ENCODE data around the gene FNIP1. TPM values are rescaled to one million over a fixed set of nuclear protein-coding genes. Genes with fewer than 3 reads are reported as not detected.

FNIP1 gene
- total and polyA plus RNA-seq, 2 experiments from 2014 or later = 20.7 to 73.4 TPM

DNA sequence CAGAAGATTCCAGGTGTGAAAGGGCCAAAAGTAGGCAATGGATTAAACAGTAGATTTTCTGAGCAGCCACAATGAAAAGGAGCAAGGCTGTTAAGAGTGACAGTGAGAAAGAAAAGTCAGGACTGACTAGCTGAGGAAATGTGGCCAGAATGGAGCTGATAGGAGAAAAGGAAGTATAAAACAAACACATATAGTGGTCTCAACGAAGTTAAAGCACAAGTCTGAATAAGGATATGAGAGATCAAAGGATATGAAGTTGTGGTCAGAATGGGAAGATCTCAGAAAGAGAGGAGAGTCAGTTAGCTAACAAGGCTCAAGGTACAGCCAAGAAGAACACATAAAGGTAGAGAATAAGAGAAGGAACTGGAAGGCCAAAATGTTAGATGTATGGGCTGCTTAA lies 39.9 kb downstream of the FNIP1 start:
- Histone ChIP-seq H3K4me2 (no peak overlapping the region), H3K27me3 (no peaks in the 10 kb centered on the region), H3K4me3 (no peak overlapping the region), H3K36me3 (replicated peaks; ENCODE audit: insufficient read depth, low read depth) (peaks cover 4% of the 10 kb centered on the region), H3K9me2 (replicated peaks; ENCODE audit: insufficient read depth) (no peaks in the 10 kb centered on the region), H4K20me1 (ENCODE audit: insufficient read depth, poor library complexity, severe bottlenecking) (peaks cover 98% of the 10 kb centered on the region), H3K4me1 (ENCODE audit: insufficient read depth) (no peaks in the 10 kb centered on the region), H3K79me2 (peaks cover 100% of the 10 kb centered on the region), H3K9me3 (ENCODE audit: low read depth) (no peaks in the 10 kb centered on the region), H3K27ac (no peak overlapping the region), H2AFZ (no peak overlapping the region)
- WGBS (ENCODE audit: low lambda C conversion rate, missing lambda C conversion rate) = 65% methylated on average over 1 of the region's 1 CpG
- TF ChIP-seq, protein P1, sequence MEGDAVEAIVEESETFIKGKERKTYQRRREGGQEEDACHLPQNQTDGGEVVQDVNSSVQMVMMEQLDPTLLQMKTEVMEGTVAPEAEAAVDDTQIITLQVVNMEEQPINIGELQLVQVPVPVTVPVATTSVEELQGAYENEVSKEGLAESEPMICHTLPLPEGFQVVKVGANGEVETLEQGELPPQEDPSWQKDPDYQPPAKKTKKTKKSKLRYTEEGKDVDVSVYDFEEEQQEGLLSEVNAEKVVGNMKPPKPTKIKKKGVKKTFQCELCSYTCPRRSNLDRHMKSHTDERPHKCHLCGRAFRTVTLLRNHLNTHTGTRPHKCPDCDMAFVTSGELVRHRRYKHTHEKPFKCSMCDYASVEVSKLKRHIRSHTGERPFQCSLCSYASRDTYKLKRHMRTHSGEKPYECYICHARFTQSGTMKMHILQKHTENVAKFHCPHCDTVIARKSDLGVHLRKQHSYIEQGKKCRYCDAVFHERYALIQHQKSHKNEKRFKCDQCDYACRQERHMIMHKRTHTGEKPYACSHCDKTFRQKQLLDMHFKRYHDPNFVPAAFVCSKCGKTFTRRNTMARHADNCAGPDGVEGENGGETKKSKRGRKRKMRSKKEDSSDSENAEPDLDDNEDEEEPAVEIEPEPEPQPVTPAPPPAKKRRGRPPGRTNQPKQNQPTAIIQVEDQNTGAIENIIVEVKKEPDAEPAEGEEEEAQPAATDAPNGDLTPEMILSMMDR (IDR thresholded peaks at IDR 0.05; ENCODE audit: poor library complexity) = no peak
- TF ChIP-seq EZH2 (IDR thresholded peaks at IDR 0.05; ENCODE audit: borderline replicate concordance) (no peak), EZH2phosphoT487 (IDR thresholded peaks at IDR 0.05; ENCODE audit: low read depth, severe bottlenecking, unreplicated experiment) (no peak)
- no peak for DNase-seq (ENCODE audit: low spot score)

DNA sequence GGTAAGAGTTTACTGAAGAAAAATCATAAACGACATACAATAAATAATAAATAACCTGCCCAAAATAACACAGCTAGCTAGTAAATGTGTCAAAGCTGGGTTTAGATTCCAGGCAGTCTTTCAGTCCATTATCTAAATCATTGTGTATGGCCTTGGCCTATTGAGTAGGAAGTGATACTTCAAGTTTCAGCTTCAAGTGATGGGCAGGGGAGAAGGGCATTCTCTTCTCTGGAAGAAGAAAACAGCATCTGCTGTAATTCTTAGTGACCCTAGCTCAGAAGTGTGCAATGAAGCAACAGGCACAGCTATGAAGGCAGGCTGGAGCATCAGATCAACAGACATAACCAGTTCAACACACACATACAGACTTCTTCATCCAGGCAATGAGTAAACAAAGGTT lies 42.5 kb downstream of the FNIP1 start:
- Histone ChIP-seq H3K4me1 (ENCODE audit: insufficient read depth) (no peaks in the 10 kb centered on the region), H3K9me2 (replicated peaks; ENCODE audit: insufficient read depth) (no peaks in the 10 kb centered on the region)

DNA sequence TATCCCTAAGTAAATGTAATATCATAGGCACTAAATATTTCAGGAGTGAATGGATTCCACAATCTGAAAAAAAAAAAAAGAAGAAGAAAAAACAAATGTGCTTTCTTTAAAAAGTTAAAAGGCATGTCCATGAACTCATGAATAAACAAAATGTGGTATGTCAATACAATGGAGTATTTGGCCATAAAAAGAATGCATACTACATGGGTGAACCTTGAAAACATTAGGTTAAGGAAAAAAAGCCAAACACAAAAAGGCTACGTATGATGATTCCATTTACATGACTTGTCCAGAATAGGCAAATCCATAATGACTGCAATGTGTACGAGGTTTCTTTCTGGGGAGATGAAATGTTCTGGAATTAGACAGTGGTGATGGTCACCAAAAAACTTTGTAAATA lies 45.3 kb downstream of the FNIP1 start:
- Histone ChIP-seq H3K4me3 (no peak overlapping the region), H2AFZ (no peak overlapping the region), H3K9me2 (replicated peaks; ENCODE audit: insufficient read depth) (no peaks in the 10 kb centered on the region), H3K36me3 (replicated peaks; ENCODE audit: insufficient read depth, low read depth) (no peaks in the 10 kb centered on the region), H3K4me1 (ENCODE audit: insufficient read depth) (no peaks in the 10 kb centered on the region), H3K4me2 (no peak overlapping the region), H3K9me3 (ENCODE audit: low read depth) (no peaks in the 10 kb centered on the region), H3K79me2 (peaks cover 100% of the 10 kb centered on the region), H3K27ac (no peak overlapping the region), H3K27me3 (no peaks in the 10 kb centered on the region), H4K20me1 (ENCODE audit: insufficient read depth, poor library complexity, severe bottlenecking) (peaks cover 90% of the 10 kb centered on the region)
- TF ChIP-seq EZH2 (IDR thresholded peaks at IDR 0.05; ENCODE audit: borderline replicate concordance) (no peak), EZH2phosphoT487 (IDR thresholded peaks at IDR 0.05; ENCODE audit: low read depth, severe bottlenecking, unreplicated experiment) (no peak)
- TF ChIP-seq, protein P1 (IDR thresholded peaks at IDR 0.05; ENCODE audit: poor library complexity) = no peak
- DNase-seq (ENCODE audit: low spot score) = no peak
- WGBS (ENCODE audit: low lambda C conversion rate, missing lambda C conversion rate) = 94% methylated on average over 2 of the region's 2 CpGs

More for the DNA sequence above, 42.5 kb downstream of the FNIP1 start:
- Histone ChIP-seq H2AFZ (no peak overlapping the region), H3K27ac (no peak overlapping the region), H3K36me3 (replicated peaks; ENCODE audit: insufficient read depth, low read depth) (no peaks in the 10 kb centered on the region), H3K27me3 (no peaks in the 10 kb centered on the region), H4K20me1 (ENCODE audit: insufficient read depth, poor library complexity, severe bottlenecking) (peaks cover 95% of the 10 kb centered on the region), H3K9me3 (ENCODE audit: low read depth) (no peaks in the 10 kb centered on the region), H3K4me3 (no peak overlapping the region), H3K4me2 (no peak overlapping the region), H3K79me2 (peaks cover 100% of the 10 kb centered on the region)
- no peak for TF ChIP-seq EZH2phosphoT487 (IDR thresholded peaks at IDR 0.05; ENCODE audit: low read depth, severe bottlenecking, unreplicated experiment)
- 93% methylated on average over 1 of the region's 1 CpG for WGBS (ENCODE audit: low lambda C conversion rate, missing lambda C conversion rate)
- no peak for DNase-seq (ENCODE audit: low spot score)

DNA sequence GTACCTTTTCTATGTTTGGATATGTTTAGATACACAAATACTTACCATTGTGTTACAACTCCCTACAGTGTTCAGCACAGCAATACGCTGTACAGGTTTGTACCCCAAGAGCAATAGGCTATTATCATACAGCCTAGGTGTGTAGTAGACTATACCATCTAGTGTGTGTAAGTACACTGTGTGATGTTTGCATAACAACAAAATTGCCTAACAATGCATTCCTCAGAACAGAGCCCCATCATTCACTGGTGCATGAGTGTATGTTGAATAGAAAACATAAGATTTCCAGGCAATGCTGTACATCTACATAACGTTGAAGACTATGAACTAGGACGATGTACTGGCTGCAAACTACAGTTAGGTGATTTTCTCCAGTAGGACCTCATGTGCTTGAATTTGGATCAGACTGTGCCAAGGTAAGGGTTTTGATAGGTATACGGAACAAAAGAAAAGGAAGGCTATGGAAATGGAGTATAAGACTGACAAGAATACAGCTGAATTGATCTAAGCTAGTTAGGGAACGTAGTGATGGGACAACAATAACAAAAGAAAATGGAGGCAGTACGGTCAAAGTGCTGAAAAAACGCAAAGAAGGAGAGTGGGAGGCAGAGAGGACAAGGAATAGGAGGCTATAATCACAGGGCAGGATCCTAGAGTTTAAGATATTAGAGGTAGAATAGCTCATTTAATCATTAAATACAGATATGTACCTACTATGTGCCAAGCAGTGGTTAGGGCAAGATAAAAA lies 46.9 kb downstream of the FNIP1 start:
- no peaks in the 10 kb centered on the region for H3K9me3 ChIP-seq (ENCODE audit: low read depth)
- H3K9me2 ChIP-seq (replicated peaks; ENCODE audit: insufficient read depth) = no peaks in the 10 kb centered on the region
- no peak overlapping the region for H3K4me2 ChIP-seq
- TF ChIP-seq EZH2phosphoT487 (IDR thresholded peaks at IDR 0.05; ENCODE audit: low read depth, severe bottlenecking, unreplicated experiment) (no peak), EZH2 (IDR thresholded peaks at IDR 0.05; ENCODE audit: borderline replicate concordance) (no peak)
- TF ChIP-seq, protein P1 (IDR thresholded peaks at IDR 0.05; ENCODE audit: poor library complexity) = no peak
- WGBS (ENCODE audit: low lambda C conversion rate, missing lambda C conversion rate) = 97% methylated on average over 7 of the region's 7 CpGs
- H3K4me1 ChIP-seq (ENCODE audit: insufficient read depth) = no peaks in the 10 kb centered on the region
- peaks cover 83% of the 10 kb centered on the region for H4K20me1 ChIP-seq (ENCODE audit: insufficient read depth, poor library complexity, severe bottlenecking)
- H3K27me3 ChIP-seq = no peaks in the 10 kb centered on the region
- H3K79me2 ChIP-seq = peaks cover 100% of the 10 kb centered on the region
- no peak for DNase-seq (ENCODE audit: low spot score)
- H3K27ac ChIP-seq = no peak overlapping the region
- H3K4me3 ChIP-seq = no peak overlapping the region
- H2AFZ ChIP-seq = no peak overlapping the region
- no peaks in the 10 kb centered on the region for H3K36me3 ChIP-seq (replicated peaks; ENCODE audit: insufficient read depth, low read depth)

Data from hepatocyte (in vitro differentiated cells).